ENCODE results near the gene ZC2HC1C.
A peak's percentile ranks its signal among the peaks of the same experiment; 100 is the strongest.

The ZC2HC1C gene, protein sequence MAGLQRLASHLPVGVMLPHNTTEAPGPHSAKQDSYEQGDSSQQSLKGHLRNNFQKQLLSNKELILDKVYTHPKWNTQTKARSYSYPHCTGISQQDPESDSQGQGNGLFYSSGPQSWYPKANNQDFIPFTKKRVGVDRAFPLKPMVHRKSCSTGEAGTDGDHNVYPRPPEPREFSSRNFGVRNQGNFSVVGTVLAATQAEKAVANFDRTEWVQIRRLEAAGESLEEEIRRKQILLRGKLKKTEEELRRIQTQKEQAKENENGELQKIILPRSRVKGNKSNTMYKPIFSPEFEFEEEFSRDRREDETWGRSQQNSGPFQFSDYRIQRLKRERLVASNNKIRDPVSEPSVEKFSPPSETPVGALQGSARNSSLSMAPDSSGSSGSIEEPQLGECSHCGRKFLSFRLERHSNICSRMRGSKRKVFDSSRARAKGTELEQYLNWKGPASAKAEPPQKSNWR

DNA sequence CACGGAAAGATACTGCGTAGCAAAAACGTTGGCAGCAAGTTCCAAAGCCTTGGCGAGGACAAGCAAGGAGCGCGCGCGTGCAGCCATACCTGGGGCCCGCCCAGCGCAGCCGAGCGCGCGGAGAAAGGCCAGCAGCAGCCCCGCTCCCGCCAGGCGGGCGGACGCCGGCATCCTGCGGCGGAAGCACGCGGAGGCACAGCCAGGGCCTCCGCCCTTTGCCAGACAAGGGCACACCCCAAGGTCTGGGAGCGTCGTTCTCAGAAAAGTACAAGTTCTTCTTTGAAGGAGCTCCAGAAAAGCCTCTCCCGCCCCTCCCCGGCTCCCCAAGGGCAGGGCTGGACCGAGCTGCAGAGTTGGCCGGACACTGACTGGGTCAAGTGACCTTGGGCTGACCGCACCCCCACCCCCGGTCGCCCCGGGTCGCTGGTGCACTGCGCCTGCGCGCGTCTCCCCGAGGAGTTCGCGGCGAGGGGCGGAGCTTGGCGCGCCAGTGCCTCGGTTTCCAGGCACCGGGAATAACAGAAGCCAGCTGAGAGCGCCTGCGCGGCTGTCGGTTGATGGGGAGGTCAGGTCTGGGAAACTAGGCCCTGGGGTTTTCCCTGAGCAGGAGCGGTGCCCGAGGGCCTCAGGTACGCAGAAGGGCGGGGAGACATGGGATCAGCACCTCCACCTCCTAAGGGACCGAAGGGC, at the start of gene ZC2HC1C:
Gene ZC2HC1C (plus strand): TSS at position 521 of the 690 bp plus-strand sequence. CDS start 933 bp downstream, outside the sequence.
- DNase-seq (ENCODE audit: low read depth in 2 of 2), result peak in 1 of 2 donors; percentile 9

DNA sequence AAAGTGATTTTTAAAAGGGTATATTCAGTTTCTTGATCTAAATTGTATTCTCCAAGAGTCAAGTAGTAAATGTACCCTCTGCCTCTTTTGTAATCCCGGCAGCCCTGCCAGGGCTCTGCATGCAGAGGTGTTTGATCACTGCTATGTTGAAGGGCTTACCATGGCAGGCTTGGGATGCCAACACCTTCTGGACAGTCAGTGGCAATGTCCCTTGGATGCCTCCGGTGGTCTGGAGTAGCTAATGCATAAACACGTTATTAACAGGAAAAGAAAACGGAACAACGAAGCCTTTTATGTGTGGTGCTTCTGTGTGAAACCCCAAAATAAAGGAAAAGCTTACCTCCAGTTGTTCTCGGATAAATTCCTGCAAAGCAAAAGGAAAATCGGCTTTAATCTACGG, 46.8 kb upstream of the ZC2HC1C start:
- no peak for DNase-seq (ENCODE audit: low read depth in 2 of 2)

DNA sequence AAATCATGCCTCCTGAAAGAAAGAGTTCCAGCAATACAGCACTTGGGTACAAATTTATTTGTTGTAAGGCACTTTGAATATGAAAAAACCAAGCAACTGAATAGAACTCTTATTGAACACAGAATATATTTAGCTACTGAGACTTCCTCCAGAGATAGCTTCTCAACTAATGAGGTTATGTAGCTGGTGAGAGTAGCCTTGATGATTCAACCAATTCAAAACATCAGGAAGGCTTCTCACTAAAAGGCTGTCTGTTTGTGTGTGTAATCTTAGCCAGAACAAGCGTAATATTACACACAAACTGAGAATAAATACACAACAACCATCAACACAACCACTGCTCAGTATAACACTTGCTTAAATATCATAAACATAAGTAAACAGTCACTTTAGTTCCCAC, 46.3 kb upstream of the ZC2HC1C start:
- DNase-seq (ENCODE audit: low read depth in 2 of 2), result no peak

DNA sequence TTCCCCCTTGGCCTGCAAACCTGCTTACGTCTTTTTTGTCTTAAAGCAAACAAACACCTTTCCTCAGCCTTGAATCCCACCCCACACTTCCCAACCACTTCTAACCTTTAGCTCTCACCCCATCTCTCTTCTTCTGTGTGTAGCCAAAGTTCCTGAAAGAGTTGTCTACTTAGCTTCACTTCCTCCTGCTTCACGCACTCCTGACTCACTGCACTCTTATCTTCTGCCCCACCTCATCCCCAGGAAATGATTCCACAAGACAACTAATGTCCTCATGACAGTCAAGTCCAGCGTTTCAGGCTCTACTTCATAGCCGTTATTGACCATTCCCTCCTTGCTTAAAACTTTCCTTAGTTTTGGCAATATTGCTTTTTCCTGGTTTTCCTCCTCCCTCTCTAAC, 44.4 kb upstream of the ZC2HC1C start:
- DNase-seq (ENCODE audit: low read depth in 2 of 2), result no peak

DNA sequence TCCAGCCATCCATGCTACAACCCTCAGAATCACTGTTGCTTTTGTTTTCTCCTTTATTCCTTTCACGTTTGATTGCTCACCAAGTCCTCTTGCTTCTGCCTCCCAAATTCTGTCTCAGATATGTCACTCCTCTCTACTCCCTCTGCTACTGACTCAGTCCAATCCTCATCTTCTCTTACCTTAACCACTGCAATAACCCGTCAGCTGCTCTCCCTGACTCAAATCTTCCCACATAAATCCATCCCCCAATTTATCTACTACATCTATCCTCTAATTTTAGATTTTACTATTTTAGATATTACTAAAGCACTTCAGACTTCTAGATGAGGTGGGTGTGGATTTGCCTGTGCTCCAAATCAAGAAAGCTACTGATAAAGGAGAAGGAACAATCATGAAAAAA, 43.6 kb upstream of the ZC2HC1C start:
- DNase-seq (ENCODE audit: low read depth in 2 of 2), result no peak

DNA sequence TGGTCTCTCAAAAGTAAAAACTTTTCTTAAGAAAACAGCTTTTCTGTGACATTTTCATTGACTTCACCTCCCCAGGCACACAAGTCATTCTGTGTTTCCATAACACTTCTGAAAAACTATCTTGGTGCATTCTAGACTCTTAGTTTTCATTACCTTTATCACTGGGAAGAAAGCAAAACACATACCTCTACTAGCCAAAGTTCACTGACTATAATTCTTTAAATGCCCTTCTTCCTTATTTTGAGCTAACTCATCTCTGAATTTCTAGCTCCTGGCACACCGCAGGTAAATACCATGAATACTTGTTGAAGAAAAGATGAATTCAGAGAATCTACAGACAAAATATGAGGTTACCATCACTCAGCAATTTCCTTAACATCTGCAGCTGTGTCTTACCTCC, 39.3 kb upstream of the ZC2HC1C start:
- no peak for DNase-seq (ENCODE audit: low read depth in 2 of 2)

DNA sequence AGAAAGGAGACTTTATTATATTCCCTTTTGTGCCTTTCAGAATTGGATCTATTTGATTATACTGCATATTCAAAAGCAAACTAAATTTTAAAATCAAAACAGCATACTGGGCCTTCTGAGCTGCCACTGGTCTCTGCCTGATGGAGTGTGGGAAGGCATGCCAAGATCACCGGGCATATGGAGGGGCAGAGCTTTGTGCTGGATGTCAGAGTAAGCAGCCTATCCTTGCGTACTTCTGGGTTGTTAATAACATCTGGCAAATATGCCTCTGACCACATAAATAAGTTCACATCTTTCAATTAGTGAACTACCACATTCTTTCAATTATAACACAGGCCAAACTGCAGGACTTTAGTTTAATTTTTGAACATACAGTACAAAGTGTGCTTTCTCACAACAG, 36.5 kb upstream of the ZC2HC1C start:
- DNase-seq (ENCODE audit: low read depth in 2 of 2), result no peak

DNA sequence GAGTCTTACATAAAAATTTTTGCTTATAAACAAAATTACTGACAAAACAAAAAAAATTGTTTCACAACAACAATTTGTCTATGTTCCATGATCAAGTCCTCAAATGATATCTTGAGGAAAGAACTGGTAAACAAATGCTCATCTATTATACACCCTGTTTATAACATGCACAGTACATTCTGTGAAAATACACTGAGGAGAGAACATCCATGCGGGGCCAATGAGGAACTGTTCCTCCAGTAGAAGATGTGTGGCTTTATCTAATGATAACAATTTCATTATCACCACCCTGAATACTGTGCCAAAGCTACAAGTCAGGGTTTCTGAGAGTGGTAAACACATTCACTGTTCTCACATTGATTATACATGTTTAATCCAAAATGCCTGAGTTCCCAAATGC, 28.9 kb upstream of the ZC2HC1C start:
- DNase-seq (ENCODE audit: low read depth in 2 of 2), result no peak

DNA sequence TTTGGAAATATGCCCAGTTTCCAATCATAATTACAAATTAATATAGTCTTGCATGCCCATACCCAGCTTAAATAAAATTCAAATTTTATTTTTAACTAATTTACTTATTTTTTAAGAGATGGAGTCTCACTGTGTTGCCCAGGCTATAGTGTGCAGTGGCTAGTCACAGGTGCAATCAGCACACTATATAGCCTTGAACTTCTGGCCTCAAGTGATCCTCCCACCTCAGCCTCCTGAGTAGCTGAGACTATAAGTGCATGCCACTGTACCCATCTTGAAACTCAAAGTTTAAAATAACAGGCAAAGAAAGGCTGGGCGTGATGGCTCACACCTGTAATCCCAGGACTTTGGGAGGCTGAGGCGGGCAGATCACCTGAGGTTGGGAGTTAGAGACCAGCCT, 28.5 kb upstream of the ZC2HC1C start:
- DNase-seq (ENCODE audit: low read depth in 2 of 2), result no peak

DNA sequence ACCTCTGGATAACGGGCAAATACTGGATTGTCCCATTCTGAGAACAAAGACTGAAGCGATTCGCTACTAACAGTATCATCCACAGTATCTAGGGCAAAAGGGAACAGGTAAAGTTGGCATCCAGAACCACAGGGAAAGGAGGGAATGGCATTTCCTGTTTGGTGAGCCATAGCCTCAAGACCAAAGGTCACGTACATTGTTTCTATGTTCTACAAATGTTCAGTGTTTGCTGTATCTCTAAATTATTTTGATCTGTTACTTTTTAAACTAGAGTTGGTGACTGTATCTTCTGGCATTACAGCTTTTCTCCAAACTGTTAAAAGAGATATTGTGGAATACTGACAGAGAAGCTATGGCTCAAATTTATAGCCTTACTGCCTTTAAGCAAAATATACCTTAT, 27.8 kb upstream of the ZC2HC1C start:
- no peak for DNase-seq (ENCODE audit: low read depth in 2 of 2)

DNA sequence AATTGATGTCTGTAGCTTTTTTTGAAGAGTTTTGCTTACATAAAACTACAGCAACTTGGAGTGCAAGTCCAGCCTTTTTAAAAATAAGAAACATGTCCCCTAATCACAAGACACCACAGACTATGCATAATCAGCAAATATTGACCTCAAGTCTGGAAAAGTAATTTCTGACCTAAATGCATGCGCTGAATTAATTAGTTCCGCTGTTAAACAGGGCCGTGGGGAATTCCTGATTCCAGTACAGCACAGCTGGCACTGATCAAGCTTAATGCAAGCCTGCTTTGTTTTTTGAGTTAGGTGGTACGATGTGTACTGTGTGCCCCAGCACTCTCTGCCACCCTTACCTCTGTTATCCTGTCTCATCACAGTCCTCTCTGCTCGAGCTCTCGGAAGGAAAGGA, 27.4 kb upstream of the ZC2HC1C start:
- DNase-seq (ENCODE audit: low read depth in 2 of 2), result no peak

DNA sequence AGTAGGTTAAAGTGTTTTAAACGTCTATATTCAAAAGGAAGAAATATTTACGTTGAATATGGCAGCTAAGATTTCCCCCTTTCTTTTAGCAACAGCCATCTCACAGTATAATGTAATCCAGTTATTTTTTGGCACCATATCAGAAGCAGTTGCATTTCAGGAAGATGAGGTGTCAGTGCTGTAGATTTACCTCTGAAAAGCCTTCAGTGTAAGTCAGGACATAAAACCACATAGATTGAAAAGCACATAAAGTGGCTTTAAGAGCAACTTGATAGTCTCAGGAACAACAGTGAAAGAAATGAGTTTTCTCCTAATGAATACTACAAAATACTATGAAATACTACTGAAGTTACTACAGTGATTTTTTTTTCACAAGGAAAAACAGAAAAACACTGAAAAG, 25.1 kb upstream of the ZC2HC1C start:
- DNase-seq (ENCODE audit: low read depth in 2 of 2), result no peak

DNA sequence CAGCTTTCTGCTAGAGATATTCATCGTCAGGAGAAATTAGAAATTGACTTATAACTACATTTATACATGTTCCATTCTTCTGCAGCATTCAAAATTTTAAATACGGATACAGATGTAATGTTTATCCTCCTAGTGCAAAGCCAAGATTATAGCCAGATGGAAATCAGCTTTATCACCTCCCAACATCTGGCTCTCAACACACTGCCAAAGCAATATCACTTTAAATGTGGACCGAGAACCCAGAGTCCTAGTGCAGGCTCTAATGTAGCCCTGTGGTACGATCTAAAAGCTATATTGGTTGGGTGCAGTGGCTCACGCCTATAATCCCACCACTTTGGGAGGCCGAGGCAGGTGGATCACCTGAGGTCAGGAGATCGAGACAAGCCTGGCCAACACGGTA, 24.7 kb upstream of the ZC2HC1C start:
- no peak for DNase-seq (ENCODE audit: low read depth in 2 of 2)

DNA sequence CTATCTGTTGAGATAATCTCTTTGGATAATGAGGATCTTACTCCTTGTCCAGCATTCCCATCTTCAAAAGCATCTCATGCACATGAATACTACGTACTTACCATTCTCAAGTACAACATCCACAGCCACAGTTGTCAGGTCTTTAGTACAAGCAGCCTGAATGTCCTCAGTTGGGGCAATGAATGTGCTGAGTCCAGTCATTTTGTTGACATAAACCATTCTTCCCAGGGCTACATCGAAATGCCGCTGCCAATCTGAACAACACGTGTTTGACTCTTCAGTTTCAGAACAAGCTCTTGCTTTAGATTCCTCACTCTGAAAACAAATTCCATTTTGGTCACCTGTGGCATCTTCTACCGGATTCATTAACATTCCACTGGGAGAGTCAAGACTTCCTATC, 23.2 kb upstream of the ZC2HC1C start:
- DNase-seq (ENCODE audit: low read depth in 2 of 2), result no peak

DNA sequence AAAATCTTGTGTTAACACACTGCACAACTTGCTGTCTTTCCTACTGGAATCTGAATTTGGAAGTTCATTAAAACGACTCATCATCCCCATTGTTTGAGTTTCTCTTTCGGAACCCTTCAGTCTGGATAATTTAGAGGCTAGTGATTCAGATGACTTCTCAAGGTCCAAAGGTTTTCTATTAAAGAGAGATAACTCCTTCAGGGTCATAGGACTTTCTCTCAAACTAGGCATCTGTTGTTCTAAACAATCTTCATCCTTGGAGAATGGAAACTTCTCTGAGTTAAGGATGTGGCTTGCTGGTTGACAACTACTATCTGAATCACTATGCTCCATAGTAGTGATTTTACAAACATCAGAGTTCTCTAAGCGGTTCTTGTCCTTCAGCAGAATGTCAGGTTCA, 22.5 kb upstream of the ZC2HC1C start:
- no peak for DNase-seq (ENCODE audit: low read depth in 2 of 2)

DNA sequence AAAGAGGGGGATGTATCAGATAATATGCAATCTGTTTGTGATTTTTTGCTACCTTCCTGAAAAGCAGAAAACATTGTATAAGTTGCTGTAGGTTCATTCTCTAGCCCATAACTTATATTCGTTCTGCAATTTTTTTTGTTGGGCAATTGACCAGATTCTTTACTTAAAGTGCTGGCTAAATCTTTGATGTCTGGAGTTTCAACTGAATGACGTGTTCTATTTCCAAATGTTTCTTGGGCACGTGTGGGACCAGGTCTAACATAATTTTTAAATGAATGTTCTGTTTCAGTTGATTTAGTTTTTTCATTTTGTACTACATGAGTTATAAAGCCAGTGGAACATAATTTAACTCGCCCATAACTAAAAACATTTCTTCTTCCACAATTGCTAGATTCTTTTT, 21.9 kb upstream of the ZC2HC1C start:
- no peak for DNase-seq (ENCODE audit: low read depth in 2 of 2)

DNA sequence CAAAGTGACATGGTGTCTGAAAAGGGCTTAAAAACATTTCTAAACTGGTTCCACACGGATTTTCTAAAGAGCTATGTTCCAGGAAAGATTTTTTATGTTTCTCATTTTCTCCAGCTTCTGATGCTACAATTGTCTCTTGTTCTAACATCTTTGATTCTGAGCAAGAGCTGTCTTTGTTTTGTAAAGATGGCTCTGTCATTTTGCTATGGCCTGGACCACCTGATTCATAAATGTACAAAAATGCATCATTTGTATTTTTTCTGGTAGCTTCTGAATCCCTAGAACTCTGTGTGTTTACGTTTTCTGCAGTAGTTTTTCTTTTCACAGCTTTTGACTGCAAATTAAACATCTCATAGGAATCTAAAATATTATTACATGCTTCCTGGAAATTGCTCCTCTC, 21.3 kb upstream of the ZC2HC1C start:
- DNase-seq (ENCODE audit: low read depth in 2 of 2), result no peak

DNA sequence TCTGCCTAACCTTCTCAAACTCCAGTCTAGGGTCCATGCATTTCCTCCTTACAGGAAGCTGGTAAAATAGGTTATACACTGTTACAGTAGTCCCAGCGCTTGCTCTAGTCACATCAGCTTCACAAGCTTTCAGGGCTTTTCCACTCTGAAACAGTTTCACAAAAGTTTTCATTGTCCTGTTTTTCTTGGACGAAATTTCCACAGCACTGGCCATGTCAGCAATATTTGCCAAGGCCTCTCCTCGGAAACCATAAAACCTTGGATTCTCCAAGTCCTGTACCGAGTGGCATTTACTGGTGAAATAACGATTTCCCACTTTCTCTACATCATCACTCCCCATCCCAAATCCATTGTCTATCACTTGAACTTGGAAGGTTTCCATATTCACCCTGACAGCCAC, 20.3 kb upstream of the ZC2HC1C start:
- DNase-seq (ENCODE audit: low read depth in 2 of 2), result no peak

DNA sequence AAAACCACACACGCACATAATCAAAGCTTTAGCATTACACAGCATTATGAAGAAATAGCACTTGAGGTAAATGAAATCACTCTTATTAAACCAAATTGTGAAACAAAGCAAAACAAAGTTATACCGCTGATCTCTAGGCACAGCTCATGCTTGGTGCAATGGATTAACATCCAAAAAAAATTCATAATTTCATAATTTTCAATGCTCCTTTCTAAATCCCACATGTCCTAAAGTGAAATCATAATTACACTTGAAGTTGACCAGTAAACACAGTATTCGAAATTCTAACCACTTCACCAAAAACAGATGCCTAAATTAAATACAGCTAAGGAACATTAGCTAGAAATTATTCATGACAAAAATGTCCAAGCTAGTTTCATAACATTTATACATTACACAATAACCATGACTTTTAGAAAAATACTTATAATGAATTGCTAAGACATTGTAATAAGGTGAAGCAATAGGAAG, 19.7 kb upstream of the ZC2HC1C start:
- no peak for DNase-seq (ENCODE audit: low read depth in 2 of 2)

DNA sequence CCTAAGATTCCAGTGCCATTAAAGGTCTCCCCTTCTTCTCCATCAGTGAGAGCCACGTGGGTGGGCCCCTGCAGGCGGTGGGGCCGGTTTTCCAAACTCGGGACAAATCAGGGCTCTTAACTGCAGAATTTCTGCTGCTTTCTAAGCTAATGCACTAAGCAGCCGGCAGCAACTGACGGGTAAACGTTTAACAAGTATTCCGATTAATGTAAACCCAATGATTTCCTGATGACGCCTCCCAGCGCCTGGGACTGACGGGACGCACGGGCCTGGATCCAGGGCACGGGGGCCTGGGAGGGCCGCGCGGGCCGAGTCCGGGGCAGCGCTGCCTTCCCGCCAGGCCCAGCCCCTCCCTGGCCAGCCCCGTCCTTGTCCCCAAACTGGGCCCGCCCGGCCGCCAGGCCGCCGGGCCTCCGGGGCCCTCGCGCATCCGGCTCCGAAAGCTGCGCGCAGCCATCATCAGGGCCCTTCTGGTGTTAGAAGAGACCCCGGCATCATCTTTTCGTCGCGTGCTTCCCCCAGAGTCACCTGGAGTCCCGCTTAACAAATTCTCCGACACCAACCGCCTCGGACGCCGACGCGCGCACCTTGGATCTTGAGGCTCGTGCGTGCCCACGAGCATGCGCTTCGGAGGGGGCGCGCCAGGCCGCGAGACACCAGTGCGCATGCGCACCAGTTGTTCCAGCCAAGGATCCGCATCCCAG, 18.4 kb upstream of the ZC2HC1C start, which contains the start of gene MLH3:
Gene MLH3 (minus strand): TSS at position 616 of the 704 bp plus-strand sequence. CDS start 1,812 bp downstream, outside the sequence.
- peak; percentile 61 to 62 for DNase-seq (ENCODE audit: low read depth in 2 of 2)

DNA sequence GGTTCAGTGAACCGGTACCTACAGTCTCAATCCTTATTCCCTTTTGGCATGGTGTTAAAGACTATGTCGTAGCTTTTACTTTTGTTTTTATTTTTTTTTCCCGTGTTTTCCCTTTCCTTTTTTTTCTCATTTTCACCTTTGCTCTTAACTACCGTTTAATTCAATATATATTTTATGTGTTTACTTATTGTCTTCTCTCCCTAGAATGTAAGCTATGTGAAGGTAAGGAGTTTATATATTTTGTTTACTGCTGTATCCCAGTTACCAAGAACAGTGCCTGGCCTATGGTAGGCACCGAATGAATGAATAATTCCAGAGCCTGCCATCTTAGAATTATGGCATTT, 17.9 kb upstream of the ZC2HC1C start:
- DNase-seq (ENCODE audit: low read depth in 2 of 2), result no peak
